ENCODE data around the gene ATOX1.
"Not testable (repeated sequence)": the region's sequence is repeated elsewhere in the genome, so short reads cannot be mapped to it uniquely, and the experiment has no call there.

Gene ATOX1, protein sequence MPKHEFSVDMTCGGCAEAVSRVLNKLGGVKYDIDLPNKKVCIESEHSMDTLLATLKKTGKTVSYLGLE

GRCh38 chr5:151758430-151759241 is at the start of gene ATOX1:
Gene ATOX1, minus strand, starts transcription at chr5:151758631. Its CDS starts 80 bp downstream, at chr5:151758551.
- peak within 1 kb of the TSS; percentile 69 for H3K4me3 ChIP-seq (ENCODE audit: low read depth, low read length)

GRCh38 chr5:151805414-151806223 is 47.2 kb upstream of the ATOX1 start:
- H3K4me3 ChIP-seq (ENCODE audit: low read depth, low read length) = no peak overlapping the region

GRCh38 chr5:151800532-151800931 is 42.1 kb upstream of the ATOX1 start:
- H3K4me3 ChIP-seq (ENCODE audit: low read depth, low read length) = no peak overlapping the region

GRCh38 chr5:151799407-151799806 is 41.0 kb upstream of the ATOX1 start:
- no peak overlapping the region for H3K4me3 ChIP-seq (ENCODE audit: low read depth, low read length)

GRCh38 chr5:151798674-151799073 is 40.2 kb upstream of the ATOX1 start:
- no peak overlapping the region for H3K4me3 ChIP-seq (ENCODE audit: low read depth, low read length)

GRCh38 chr5:151795426-151795825 is 37.0 kb upstream of the ATOX1 start:
- H3K4me3 ChIP-seq (ENCODE audit: low read depth, low read length) = no peak overlapping the region

- no peak overlapping the region for H3K4me3 ChIP-seq (ENCODE audit: low read depth, low read length)
Measured at GRCh38 chr5:151793358-151793757, 34.9 kb upstream of the ATOX1 start.

- H3K4me3 ChIP-seq (ENCODE audit: low read depth, low read length) = no peak overlapping the region
Measured at GRCh38 chr5:151787817-151788216, 29.4 kb upstream of the ATOX1 start.

DNA sequence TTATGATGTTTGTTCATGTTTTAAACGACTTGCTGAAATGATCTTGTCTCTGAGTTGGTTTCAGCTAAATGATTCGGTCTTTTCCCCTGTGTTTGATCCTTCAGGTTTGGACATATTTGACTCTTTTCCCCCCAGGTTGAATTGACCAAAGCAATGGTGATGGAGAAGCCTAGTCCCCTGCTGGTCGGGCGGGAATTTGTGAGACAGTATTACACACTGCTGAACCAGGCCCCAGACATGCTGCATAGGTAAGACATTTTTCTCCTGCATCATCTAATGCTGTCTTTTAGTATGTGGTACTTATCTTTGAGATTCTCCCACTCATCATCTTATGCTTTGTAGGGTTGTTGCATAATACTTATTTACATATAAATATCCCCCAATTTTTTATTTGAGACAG is 28.0 kb upstream of the ATOX1 start:
- H3K4me3 ChIP-seq (ENCODE audit: low read depth, low read length) = no peak overlapping the region

- H3K4me3 ChIP-seq (ENCODE audit: low read depth, low read length) = no peak overlapping the region
Measured at GRCh38 chr5:151784141-151784540, 25.7 kb upstream of the ATOX1 start.

- H3K4me3 ChIP-seq (ENCODE audit: low read depth, low read length) = not testable (repeated sequence)
Measured at GRCh38 chr5:151783664-151784063, 25.2 kb upstream of the ATOX1 start.

DNA sequence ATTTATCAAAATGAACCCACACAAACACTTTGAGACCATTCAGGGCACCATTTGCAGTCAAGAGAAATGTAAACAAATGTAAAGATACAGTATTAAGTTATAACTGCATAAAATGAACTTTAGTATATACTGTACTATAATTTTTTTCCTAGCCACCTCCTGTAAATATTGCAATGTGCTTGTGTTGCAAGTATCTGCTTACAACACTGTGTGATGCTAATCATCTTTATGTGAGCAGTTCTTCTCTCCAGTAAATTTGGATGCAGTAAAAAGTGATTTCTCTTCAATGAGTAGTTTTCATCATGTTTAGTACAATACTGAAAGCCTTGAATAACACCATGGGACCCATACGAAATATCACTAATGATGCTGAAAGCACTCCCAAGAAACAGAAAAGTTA is 22.8 kb upstream of the ATOX1 start:
- no peak overlapping the region for H3K4me3 ChIP-seq (ENCODE audit: low read depth, low read length)

- no peak overlapping the region for H3K4me3 ChIP-seq (ENCODE audit: low read depth, low read length)
Measured at GRCh38 chr5:151780348-151780747, 21.9 kb upstream of the ATOX1 start.

DNA sequence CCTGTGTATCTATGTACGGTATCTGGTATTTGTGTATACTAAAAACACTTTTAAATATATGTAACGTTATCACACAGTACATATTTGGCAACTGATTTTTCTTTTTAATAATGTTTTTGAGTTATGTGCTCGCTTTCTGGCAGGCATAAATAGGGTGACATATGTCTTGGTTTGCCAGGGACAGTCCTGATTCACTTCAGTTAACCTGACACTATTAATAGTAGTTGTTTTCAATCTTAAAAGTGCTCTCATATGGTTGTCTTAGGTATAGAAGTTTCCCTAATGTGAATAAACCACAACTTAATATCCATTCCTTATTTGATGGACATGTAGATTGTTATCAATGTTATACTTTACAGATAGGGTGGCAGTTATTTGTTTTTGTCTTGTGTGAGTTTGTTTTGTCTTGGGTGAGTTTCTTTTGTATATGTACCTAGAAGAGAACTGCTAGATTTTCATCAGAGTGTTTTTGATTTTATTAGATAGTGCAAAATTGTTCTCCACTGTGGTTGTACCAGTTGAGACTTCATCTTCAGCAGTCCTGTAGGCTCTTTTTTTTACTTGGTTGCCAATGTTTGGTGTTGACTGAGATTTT is 21.2 kb upstream of the ATOX1 start:
- no peak overlapping the region for H3K4me3 ChIP-seq (ENCODE audit: low read depth, low read length)

- H3K4me3 ChIP-seq (ENCODE audit: low read depth, low read length) = no peak overlapping the region
Measured at GRCh38 chr5:151775025-151775606, 16.7 kb upstream of the ATOX1 start.

- H3K4me3 ChIP-seq (ENCODE audit: low read depth, low read length) = peak overlapping the region; percentile 98
Measured at GRCh38 chr5:151773951-151774350, 15.5 kb upstream of the ATOX1 start.

GRCh38 chr5:151772846-151773561 is 14.6 kb upstream of the ATOX1 start:
- peak overlapping the region; percentile 98 for H3K4me3 ChIP-seq (ENCODE audit: low read depth, low read length)

GRCh38 chr5:151772029-151772845 is 13.8 kb upstream of the ATOX1 start:
- H3K4me3 ChIP-seq (ENCODE audit: low read depth, low read length) = peak overlapping the region; percentile 98

DNA sequence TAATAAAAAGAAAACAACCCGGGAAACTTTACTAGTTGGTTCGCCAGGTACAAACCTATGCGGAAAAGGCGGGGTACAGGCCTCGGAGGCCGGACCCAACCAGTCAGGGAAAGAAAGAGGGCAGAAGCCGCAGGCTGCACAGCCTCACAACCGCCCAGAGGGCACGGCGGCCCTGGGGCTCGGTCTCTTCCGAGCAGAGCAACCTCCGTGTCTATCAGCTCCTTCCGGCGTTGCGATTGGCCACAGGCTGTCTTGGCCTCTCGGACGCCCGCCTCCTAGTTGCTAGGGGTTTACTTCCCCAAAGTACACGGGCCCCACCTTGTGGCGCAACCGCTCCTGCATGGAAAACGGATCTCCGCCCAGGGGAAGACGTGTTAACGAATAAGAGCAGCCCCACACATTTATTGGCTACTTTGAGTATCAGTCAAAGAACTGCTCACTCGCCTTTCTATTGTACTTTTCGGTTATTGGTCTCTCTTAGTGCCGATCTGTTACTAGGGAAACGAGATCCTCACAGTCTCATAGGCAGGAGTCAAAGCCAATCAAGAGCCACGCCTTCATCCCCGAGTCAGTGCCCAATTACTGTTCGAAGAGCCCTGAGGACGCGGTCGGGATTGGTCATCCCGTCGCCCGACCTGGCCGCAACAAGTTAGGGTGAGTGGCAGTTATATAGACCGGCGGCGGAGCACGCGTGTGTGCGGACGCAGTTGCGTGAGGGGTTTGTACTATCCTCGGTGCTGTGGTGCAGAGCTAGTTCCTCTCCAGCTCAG is 13.0 kb upstream of the ATOX1 start, which contains the start of gene G3BP1:
Gene G3BP1, plus strand, starts transcription at position 696 of the 770 bp plus-strand sequence. CDS start 14,667 bp downstream, outside the sequence.
- peak within 1 kb of the TSS; percentile 98 for H3K4me3 ChIP-seq (ENCODE audit: low read depth, low read length)
